ENCODE data around the gene JAKMIP1. TPM values are rescaled to one million over a fixed set of nuclear protein-coding genes. Genes with fewer than 3 reads are reported as not detected.

JAKMIP1 gene
- total RNA-seq, 6 donors from 2014 or later = 0.40 to 6.8 (median 1.0) TPM

DNA sequence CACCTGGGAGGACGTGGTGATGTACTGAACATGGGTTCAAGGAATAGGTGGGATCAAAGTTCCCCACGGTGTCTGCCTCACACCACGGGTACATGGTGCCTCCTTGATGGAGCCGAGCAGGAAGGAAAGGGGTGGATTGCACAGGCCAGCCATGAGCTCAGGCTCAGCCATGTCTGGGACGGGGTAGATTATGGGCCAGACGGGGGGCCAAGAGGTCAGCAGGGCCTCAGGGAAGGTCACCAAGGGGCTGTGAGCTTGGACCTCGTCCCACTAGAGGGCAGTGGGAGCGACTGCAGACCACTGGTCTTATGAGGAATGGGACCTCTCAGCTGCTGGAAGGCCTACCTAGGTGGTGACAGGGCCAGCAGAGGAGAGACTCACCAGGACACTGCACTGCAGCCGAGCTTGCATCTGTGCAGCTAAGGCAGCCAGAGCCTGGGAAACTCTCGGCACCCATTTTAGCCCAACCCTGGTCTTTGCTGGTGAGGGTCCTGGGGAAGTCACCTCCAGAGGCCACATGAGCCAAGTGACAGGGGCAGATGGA lies 38.4 kb downstream of the JAKMIP1 start:
- DNase-seq (no peak), ATAC-seq (ENCODE audit: low FRiP score in 2 of 2) (no peak)
- H3K4me3 ChIP-seq = no peak overlapping the region
- H3K27me3 ChIP-seq = no peaks in the 10 kb centered on the region
- WGBS, 2 donors = 85 to 89% methylated on average over 6 to 10 of the region's 10 CpGs
- no peaks in the 10 kb centered on the region for H3K36me3 ChIP-seq
- TF ChIP-seq, protein P1, sequence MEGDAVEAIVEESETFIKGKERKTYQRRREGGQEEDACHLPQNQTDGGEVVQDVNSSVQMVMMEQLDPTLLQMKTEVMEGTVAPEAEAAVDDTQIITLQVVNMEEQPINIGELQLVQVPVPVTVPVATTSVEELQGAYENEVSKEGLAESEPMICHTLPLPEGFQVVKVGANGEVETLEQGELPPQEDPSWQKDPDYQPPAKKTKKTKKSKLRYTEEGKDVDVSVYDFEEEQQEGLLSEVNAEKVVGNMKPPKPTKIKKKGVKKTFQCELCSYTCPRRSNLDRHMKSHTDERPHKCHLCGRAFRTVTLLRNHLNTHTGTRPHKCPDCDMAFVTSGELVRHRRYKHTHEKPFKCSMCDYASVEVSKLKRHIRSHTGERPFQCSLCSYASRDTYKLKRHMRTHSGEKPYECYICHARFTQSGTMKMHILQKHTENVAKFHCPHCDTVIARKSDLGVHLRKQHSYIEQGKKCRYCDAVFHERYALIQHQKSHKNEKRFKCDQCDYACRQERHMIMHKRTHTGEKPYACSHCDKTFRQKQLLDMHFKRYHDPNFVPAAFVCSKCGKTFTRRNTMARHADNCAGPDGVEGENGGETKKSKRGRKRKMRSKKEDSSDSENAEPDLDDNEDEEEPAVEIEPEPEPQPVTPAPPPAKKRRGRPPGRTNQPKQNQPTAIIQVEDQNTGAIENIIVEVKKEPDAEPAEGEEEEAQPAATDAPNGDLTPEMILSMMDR (IDR thresholded peaks at IDR 0.05) = no peak
- TF ChIP-seq POLR2AphosphoS5 (IDR thresholded peaks at IDR 0.05) (no peak), EP300 (IDR thresholded peaks at IDR 0.05) (no peak), POLR2A (IDR thresholded peaks at IDR 0.05) (no peak)
- no peak overlapping the region for H3K27ac ChIP-seq
- peaks cover 0 to 5% (median 0%) of the 10 kb centered on the region in 4 donors for H3K9me3 ChIP-seq
- H3K4me1 ChIP-seq = no peaks in the 10 kb centered on the region

DNA sequence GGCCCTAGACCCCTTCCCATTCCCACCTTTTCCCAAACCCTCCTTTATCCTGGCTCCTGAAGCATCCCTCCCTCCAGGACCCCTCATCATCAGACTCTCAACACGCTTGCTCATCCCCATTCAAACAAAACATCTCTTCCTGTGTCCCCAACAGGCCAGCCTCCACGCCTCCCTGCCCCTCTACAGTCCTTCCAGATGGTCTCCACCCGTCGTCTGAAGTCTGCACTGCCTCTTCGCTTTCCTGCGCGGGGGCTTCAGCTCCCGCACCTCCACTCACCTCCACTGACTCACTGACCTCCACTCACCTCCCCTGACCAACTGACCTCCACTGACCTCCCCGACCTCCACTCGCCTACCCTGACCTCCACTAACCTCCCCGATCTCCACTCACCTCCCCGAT lies 39.8 kb downstream of the JAKMIP1 start:
- ATAC-seq (ENCODE audit: low FRiP score in 2 of 2) (no peak), DNase-seq (no peak)
- Histone ChIP-seq H3K36me3 (no peaks in the 10 kb centered on the region), H3K4me1 (no peaks in the 10 kb centered on the region), H3K27ac (no peak overlapping the region), H3K9me3 (peaks cover 0 to 5% (median 0%) of the 10 kb centered on the region in 4 donors), H3K27me3 (no peaks in the 10 kb centered on the region), H3K4me3 (no peak overlapping the region)
- TF ChIP-seq EP300 (IDR thresholded peaks at IDR 0.05) = no peak
- TF ChIP-seq, protein P1 (IDR thresholded peaks at IDR 0.05) = no peak
- TF ChIP-seq POLR2AphosphoS5 (IDR thresholded peaks at IDR 0.05) = no peak
- TF ChIP-seq POLR2A (IDR thresholded peaks at IDR 0.05) = no peak
- WGBS, 2 donors = 85 to 89% methylated on average over 12 of the region's 12 CpGs

GRCh38 chr4:6157926-6158325 lies 42.4 kb downstream of the JAKMIP1 start:
- no peaks in the 10 kb centered on the region for H3K36me3 ChIP-seq
- DNase-seq (no peak), ATAC-seq (ENCODE audit: low FRiP score in 2 of 2) (no peak)
- TF ChIP-seq POLR2AphosphoS5 (IDR thresholded peaks at IDR 0.05) (no peak), POLR2A (IDR thresholded peaks at IDR 0.05) (no peak), EP300 (IDR thresholded peaks at IDR 0.05) (no peak)
- TF ChIP-seq, protein P1 (IDR thresholded peaks at IDR 0.05) = no peak
- H3K4me3 ChIP-seq = no peak overlapping the region
- no peaks in the 10 kb centered on the region for H3K27me3 ChIP-seq
- no peak overlapping the region for H3K27ac ChIP-seq
- H3K9me3 ChIP-seq = no peaks in the 10 kb centered on the region
- no peaks in the 10 kb centered on the region for H3K4me1 ChIP-seq
- WGBS, 2 donors = 91 to 93% methylated on average over 9 of the region's 9 CpGs

DNA sequence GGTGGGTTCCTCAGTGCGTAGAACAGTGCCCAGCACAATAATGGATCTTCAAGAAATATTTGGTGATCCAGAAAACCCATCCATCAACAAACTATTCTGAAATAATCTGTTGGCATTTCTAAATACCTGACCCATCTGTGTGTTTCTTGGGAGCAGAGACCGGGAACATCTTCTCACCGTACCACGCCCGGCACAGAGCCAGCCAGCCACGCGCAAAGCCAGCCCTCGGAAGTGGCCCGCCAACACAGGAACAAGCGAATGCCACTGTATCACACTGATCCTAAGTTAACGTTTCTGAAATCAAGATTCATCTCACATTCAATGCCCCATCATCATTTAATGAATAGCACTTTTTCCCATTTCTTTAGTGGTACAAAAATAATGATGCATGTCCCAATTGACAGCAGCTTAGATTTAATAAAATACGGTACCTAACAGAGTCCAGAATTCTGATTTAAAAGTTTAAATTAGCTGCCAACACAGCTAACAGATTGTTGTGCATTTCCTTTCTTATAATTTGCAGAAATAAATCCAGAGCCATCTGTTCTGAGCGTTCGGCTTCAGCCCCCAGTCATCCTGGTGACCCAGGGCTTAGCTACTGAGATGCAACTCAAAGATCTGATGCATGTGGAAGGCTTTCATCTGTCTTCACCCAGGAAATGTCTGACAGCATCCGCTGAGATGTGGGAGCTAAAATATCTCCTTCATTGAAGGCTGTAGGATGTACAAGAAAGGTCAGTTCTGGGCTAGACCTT lies 44.2 kb downstream of the JAKMIP1 start:
- DNase-seq = no peak
- no peak for ATAC-seq (ENCODE audit: low FRiP score in 2 of 2)
- Histone ChIP-seq H3K9me3 (no peaks in the 10 kb centered on the region), H3K27me3 (no peaks in the 10 kb centered on the region), H3K36me3 (no peaks in the 10 kb centered on the region), H3K4me3 (no peak overlapping the region), H3K27ac (no peak overlapping the region), H3K4me1 (no peaks in the 10 kb centered on the region)
- WGBS, 2 donors = 90 to 92% methylated on average over 15 of the region's 15 CpGs
- TF ChIP-seq POLR2AphosphoS5 (IDR thresholded peaks at IDR 0.05) (no peak), POLR2A (IDR thresholded peaks at IDR 0.05) (no peak), EP300 (IDR thresholded peaks at IDR 0.05) (no peak)
- TF ChIP-seq, protein P1 (IDR thresholded peaks at IDR 0.05) = no peak

Measured in upper lobe of left lung (tissue), 6 donors.